ENCODE results near the gene PIP5K1C.

Gene PIP5K1C

DNA sequence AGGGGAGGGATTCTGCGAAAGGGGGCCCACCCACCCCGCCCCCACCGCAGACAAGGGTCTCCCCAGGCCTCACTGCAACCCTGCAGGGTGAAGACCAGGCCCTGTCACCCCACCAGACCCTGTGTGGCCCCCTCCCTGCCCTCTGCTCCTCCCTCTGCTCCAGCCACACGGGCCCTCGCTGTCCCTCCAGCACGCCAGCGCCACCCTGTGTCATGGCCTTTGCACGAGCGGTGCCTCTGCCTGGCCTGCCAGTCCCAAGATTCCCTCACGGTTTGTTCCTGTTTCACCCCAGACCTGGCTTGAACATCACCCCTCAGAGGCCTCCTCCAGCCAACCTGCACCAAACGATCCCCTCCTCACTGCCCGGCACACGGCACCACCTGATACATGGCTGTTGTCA is 27.3 kb downstream of the PIP5K1C start:
- no peak overlapping the region for H3K4me3 Mint-ChIP-seq

DNA sequence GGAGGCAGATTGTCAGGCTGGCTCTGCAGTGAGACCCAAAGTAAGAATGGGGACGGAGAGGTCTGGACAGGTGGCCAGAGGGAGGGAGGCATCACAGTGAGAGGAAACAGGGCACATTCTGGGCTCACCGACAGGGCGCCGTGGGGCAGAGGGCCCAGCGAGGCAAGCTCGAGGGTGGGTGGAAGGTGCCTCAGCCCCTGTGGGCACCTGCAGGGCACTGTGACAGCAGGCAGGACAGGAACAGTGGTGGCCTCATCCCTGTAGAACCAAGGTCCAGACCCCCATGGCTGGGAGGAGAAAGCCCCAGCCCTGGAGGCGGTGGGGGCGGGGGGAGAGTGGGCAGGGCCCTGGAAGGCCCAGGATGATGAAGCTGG is 27.7 kb downstream of the PIP5K1C start:
- no peaks in the 10 kb centered on the region for H3K27me3 Mint-ChIP-seq (ENCODE audit: low read depth, poor library complexity)
- peak overlapping the region; percentile 54 for H3K4me3 Mint-ChIP-seq
- DNase-seq = no peak
- TF ChIP-seq, protein P1, sequence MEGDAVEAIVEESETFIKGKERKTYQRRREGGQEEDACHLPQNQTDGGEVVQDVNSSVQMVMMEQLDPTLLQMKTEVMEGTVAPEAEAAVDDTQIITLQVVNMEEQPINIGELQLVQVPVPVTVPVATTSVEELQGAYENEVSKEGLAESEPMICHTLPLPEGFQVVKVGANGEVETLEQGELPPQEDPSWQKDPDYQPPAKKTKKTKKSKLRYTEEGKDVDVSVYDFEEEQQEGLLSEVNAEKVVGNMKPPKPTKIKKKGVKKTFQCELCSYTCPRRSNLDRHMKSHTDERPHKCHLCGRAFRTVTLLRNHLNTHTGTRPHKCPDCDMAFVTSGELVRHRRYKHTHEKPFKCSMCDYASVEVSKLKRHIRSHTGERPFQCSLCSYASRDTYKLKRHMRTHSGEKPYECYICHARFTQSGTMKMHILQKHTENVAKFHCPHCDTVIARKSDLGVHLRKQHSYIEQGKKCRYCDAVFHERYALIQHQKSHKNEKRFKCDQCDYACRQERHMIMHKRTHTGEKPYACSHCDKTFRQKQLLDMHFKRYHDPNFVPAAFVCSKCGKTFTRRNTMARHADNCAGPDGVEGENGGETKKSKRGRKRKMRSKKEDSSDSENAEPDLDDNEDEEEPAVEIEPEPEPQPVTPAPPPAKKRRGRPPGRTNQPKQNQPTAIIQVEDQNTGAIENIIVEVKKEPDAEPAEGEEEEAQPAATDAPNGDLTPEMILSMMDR (IDR thresholded peaks at IDR 0.05) = no peak
- H3K4me1 Mint-ChIP-seq = peaks cover 53% of the 10 kb centered on the region
- H3K36me3 Mint-ChIP-seq (ENCODE audit: low read depth) = peaks cover 5% of the 10 kb centered on the region
- no peaks in the 10 kb centered on the region for H3K9me3 Mint-ChIP-seq
- H3K27ac Mint-ChIP-seq = peak overlapping the region; percentile 85

More for the DNA sequence above, 27.3 kb downstream of the PIP5K1C start:
- TF ChIP-seq, protein P1 (IDR thresholded peaks at IDR 0.05) = no peak
- Mint-ChIP-seq H3K27me3 (ENCODE audit: low read depth, poor library complexity) (no peaks in the 10 kb centered on the region), H3K9me3 (no peaks in the 10 kb centered on the region), H3K36me3 (ENCODE audit: low read depth) (peaks cover 5% of the 10 kb centered on the region), H3K27ac (no peak overlapping the region), H3K4me1 (peaks cover 51% of the 10 kb centered on the region)
- no peak for DNase-seq

DNA sequence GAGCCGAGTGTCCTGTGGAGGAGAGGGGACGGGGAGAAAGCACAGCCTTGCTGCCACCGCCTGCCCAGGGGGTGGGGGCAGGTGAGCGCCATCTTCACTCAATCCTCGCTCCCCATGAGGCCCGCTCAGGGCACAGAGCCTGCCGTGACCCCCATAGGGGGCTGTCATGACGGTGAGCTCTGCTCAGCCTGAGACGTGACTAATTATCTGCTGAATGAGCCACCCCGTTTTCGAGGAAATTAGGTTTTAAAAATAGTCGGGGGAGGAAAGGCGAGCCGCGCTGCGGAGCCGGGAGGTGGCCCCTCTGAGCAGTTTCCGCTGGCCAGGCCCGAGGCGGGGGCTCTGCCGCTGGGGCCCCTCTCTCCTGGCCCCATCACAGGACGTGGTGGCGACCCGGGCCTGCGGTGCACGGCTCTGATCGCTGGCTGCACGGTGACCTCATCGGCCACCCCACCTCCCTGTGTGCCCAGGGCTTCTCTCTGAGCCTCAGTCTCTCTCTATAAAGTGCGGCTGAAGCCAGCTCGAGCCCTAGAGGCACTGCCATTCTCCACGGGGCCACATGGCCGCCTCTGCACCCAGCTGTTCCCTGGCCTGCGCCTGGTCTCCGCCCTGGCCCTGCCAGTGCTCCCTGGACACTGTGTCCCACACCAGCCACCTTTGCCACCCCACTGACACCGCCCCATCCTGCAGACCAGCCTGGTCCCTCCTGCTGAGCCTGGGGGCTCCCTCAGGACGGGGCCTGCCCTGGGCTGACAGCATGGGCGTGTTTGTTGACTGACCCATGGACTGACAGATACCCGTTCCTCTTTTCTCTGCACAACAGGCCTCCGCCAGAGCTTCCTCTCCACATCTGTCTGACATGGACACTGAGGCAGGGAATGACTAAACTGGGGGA is 28.3 kb downstream of the PIP5K1C start:
- peaks cover 5% of the 10 kb centered on the region for H3K36me3 Mint-ChIP-seq (ENCODE audit: low read depth)
- H3K27me3 Mint-ChIP-seq (ENCODE audit: low read depth, poor library complexity) = no peaks in the 10 kb centered on the region
- H3K27ac Mint-ChIP-seq = peak overlapping the region; percentile 85
- H3K4me3 Mint-ChIP-seq = peak overlapping the region; percentile 54
- no peaks in the 10 kb centered on the region for H3K9me3 Mint-ChIP-seq
- DNase-seq = peak; percentile 32
- peaks cover 58% of the 10 kb centered on the region for H3K4me1 Mint-ChIP-seq
- TF ChIP-seq, protein P1 (IDR thresholded peaks at IDR 0.05) = no peak

DNA sequence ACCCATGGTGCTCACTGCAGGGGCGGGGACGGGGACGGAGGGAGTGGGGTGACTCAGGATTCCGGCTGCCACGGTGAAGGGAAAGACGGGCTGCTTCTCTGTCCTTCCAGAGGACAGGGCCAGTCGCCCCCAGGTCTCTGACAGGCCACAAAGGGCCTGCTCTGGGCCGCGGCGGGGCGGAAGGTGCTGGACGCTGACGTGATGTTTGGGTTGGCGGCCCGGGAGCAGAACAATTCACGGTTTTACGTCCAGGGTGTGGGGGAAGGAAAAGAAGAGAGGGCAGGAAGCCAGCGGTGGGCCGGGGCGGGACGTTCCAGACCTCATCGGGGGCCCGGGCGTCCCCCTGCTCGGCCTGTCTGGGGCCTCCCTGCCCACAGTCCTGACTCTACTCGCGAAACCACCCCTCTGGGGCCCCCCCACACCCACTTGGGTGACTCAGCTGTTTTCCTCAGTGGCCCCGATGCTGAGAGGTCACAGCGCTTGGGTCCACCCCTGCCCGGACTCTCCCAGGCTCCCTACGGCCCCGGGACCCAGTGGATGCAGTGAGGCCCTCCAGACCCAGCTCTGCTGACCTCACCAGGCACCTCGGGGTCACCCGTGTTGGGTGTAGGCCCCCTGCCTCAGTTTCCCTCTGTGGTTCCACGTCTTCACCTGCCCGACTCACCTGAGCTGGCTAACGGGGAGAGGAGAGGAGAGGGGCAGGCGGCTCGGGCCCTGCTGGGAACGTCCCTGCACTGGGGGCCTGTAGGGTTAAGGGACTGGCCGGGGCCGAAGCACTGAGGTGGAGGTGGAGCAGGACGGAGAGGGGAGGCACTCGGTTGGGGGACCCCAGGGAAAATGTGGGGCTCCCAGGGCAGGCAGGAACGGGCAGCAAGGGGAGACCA is 29.2 kb downstream of the PIP5K1C start:
- DNase-seq = no peak
- no peaks in the 10 kb centered on the region for H3K27me3 Mint-ChIP-seq (ENCODE audit: low read depth, poor library complexity)
- H3K9me3 Mint-ChIP-seq = no peaks in the 10 kb centered on the region
- peaks cover 10% of the 10 kb centered on the region for H3K36me3 Mint-ChIP-seq (ENCODE audit: low read depth)
- TF ChIP-seq, protein P1 (IDR thresholded peaks at IDR 0.05) = no peak
- peaks cover 65% of the 10 kb centered on the region for H3K4me1 Mint-ChIP-seq
- H3K27ac Mint-ChIP-seq = peak overlapping the region; percentile 97
- H3K4me3 Mint-ChIP-seq = peak overlapping the region; percentile 56

DNA sequence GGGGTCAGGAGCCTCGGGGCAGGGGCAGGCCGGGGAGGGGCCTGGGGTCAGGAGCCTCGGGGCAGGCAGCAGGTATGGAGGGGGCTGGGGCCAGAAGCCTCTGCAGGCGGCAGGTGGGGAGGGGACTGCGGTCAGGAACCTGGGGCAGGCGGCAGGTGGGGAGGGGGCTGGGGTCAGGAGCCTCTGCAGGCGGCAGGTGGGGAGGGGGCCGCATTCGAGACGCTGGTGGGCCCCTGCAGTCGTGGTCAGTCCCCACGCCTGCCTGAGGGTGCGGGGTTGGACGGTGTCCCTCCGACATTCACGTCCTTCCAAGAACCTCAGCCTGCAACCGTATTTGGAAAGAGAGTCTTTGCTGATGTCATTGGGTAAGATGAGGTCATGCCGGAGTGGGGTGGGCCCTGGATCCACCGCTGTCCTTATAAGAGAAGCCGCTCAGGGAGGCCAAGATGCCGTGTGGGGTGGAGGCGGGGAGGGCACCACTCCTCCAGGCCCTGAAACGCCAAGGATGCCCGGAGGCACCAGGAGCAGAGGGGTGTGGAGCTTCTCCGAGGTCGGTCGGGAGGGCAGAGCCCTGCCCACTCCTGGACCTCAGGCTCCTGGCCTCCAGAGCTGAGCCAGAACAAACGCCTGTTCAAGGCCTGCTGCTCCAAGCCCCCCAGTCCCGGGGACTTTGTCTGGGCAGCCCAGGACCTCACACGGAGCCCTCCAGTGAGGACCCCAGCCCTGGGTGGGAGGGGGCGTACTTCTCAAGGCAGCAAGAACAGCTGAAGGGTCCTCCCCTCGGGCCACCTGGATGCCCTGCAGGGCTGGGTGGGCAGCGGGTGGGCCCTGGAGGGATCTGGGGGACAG is 30.1 kb downstream of the PIP5K1C start:
- peak overlapping the region; percentile 86 for H3K27ac Mint-ChIP-seq
- H3K9me3 Mint-ChIP-seq = no peaks in the 10 kb centered on the region
- no peak for DNase-seq
- TF ChIP-seq, protein P1 (IDR thresholded peaks at IDR 0.05) = no peak
- no peak overlapping the region for H3K4me3 Mint-ChIP-seq
- peaks cover 11% of the 10 kb centered on the region for H3K36me3 Mint-ChIP-seq (ENCODE audit: low read depth)
- no peaks in the 10 kb centered on the region for H3K27me3 Mint-ChIP-seq (ENCODE audit: low read depth, poor library complexity)
- H3K4me1 Mint-ChIP-seq = peaks cover 67% of the 10 kb centered on the region
